IPS-18c (cell line): ENCODE measurements around the gene FOXP1.
"Not testable (repeated sequence)": the region's sequence is repeated elsewhere in the genome, so short reads cannot be mapped to it uniquely, and the experiment has no call there.

Source experiments
- H3K4me3 ChIP-seq: 2 replicates; pipeline ENCODE4 v1.7.0; 2013; ENCODE audit warnings: low read depth, mild to moderate bottlenecking, low read length, moderate library complexity; ENCODE audit not compliant: insufficient read depth
- H3K9me3 ChIP-seq: one replicate; pipeline ENCODE4 v1.6.1; 2013; ENCODE audit warnings: mild to moderate bottlenecking, low read length, moderate library complexity; ENCODE audit not compliant: control insufficient read depth, insufficient read depth

FOXP1 gene

GRCh38 chr3:71348001-71348632 lies 235.4 kb downstream of the FOXP1 start:
- no peaks in the 10 kb centered on the region for H3K9me3 ChIP-seq
- no peak overlapping the region for H3K4me3 ChIP-seq

GRCh38 chr3:71346061-71346460 lies 237.5 kb downstream of the FOXP1 start:
- Histone ChIP-seq H3K4me3 (no peak overlapping the region), H3K9me3 (no peaks in the 10 kb centered on the region)

GRCh38 chr3:71345429-71346040 lies 238.0 kb downstream of the FOXP1 start:
- no peaks in the 10 kb centered on the region for H3K9me3 ChIP-seq

GRCh38 chr3:71341721-71342120 lies 241.8 kb downstream of the FOXP1 start:
- no peaks in the 10 kb centered on the region for H3K9me3 ChIP-seq
- H3K4me3 ChIP-seq, result no peak overlapping the region

More at GRCh38 chr3:71345429-71346040, 238.0 kb downstream of the FOXP1 start:
- H3K4me3 ChIP-seq, result no peak overlapping the region

- no peak overlapping the region for H3K4me3 ChIP-seq
- no peaks in the 10 kb centered on the region for H3K9me3 ChIP-seq
Observed at GRCh38 chr3:71339049-71339448, 244.5 kb downstream of the FOXP1 start.

- H3K9me3 ChIP-seq, result peaks cover 3% of the 10 kb centered on the region
- H3K4me3 ChIP-seq, result no peak overlapping the region
Observed at GRCh38 chr3:71332813-71333212, 250.7 kb downstream of the FOXP1 start.

- peaks cover 3% of the 10 kb centered on the region for H3K9me3 ChIP-seq
- H3K4me3 ChIP-seq, result no peak overlapping the region
Observed at GRCh38 chr3:71330909-71331308, 252.6 kb downstream of the FOXP1 start.

- peaks cover 3% of the 10 kb centered on the region for H3K9me3 ChIP-seq
- no peak overlapping the region for H3K4me3 ChIP-seq
Observed at GRCh38 chr3:71330505-71330904, 253.0 kb downstream of the FOXP1 start.

GRCh38 chr3:71329817-71330216 lies 253.7 kb downstream of the FOXP1 start:
- Histone ChIP-seq H3K4me3 (no peak overlapping the region), H3K9me3 (peaks cover 3% of the 10 kb centered on the region)

GRCh38 chr3:71328926-71329325 lies 254.6 kb downstream of the FOXP1 start:
- peaks cover 3% of the 10 kb centered on the region for H3K9me3 ChIP-seq
- H3K4me3 ChIP-seq, result no peak overlapping the region

- no peak overlapping the region for H3K4me3 ChIP-seq
Observed at GRCh38 chr3:71327936-71328335, 255.6 kb downstream of the FOXP1 start.

GRCh38 chr3:71325715-71326114 lies 257.8 kb downstream of the FOXP1 start:
- Histone ChIP-seq H3K4me3 (no peak overlapping the region), H3K9me3 (peaks cover 3% of the 10 kb centered on the region)

More at GRCh38 chr3:71327936-71328335, 255.6 kb downstream of the FOXP1 start:
- H3K9me3 ChIP-seq, result peaks cover 3% of the 10 kb centered on the region

GRCh38 chr3:71324224-71324623 lies 259.3 kb downstream of the FOXP1 start:
- not testable (repeated sequence) for H3K9me3 ChIP-seq, H3K4me3 ChIP-seq

GRCh38 chr3:71323558-71323957 lies 260.0 kb downstream of the FOXP1 start:
- Histone ChIP-seq H3K9me3 (peaks cover 3% of the 10 kb centered on the region), H3K4me3 (no peak overlapping the region)

GRCh38 chr3:71322154-71322553 lies 261.4 kb downstream of the FOXP1 start:
- H3K4me3 ChIP-seq, result no peak overlapping the region
- H3K9me3 ChIP-seq, result no peaks in the 10 kb centered on the region

- H3K9me3 ChIP-seq, result no peaks in the 10 kb centered on the region
- H3K4me3 ChIP-seq, result no peak overlapping the region
Observed at GRCh38 chr3:71319771-71320170, 263.8 kb downstream of the FOXP1 start.

GRCh38 chr3:71318458-71318827 lies 265.1 kb downstream of the FOXP1 start:
- H3K4me3 ChIP-seq, result no peak overlapping the region
- H3K9me3 ChIP-seq, result no peaks in the 10 kb centered on the region

GRCh38 chr3:71317749-71318457 lies 265.6 kb downstream of the FOXP1 start:
- Histone ChIP-seq H3K4me3 (no peak overlapping the region), H3K9me3 (no peaks in the 10 kb centered on the region)
